ENCODE results near the gene NUTM1.

NUTM1 gene

GRCh38 chr15:34342737-34343575 lies at the start of gene NUTM1, which contains the start of gene NOP10:
TSS of gene NUTM1 (plus strand) at chr15:34343315. CDS start at chr15:34343697, 382 bp downstream.
TSS of gene NOP10 (minus strand) at chr15:34343136. CDS start at chr15:34343073, 63 bp downstream.
- DNase-seq (ENCODE audit: low read depth in 4 of 4, low spot score in 1 of 4) = peak; percentile 93 to 98 (median 96)

DNA sequence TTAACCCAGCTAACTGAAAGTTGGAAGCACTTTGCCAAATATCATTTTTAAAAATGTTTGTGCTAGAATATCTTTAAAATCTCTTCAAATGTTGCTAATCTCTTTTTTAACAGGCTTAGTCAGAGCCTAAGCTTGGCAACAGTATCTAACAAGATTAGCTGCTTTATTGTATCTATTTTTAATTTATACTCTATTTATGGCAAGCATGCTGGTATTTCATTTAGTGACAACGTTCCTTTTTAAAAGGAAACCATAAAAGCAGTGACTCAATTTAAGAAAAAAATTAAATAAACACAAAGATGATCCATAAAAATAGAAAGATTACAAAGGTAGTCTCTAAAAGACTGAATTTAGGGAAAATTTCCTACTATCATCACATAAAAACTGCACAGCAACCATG lies 46.1 kb upstream of the NUTM1 start:
- no peak for DNase-seq (ENCODE audit: low read depth in 4 of 4, low spot score in 1 of 4)

DNA sequence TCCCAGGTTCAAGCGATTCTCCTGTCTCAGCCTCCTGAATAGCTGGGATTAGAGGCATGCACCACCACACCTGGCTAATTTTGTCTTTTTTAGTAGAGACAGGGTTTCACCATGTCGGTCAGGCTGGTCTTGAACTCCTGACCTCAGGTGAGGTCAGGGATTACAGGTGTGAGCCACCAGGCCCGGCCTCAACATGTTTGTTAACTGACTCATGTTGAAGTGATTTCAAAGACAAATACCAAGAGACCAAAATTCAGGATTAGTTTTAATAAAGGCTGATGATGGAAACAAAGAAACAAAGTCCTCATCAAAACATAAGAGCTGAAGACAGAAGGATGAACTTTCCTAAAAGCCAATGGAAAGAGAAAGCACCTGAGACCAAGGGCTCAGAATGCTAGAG lies 42.1 kb upstream of the NUTM1 start:
- DNase-seq (ENCODE audit: low read depth in 4 of 4, low spot score in 1 of 4) = no peak

GRCh38 chr15:34304613-34305012 lies 38.5 kb upstream of the NUTM1 start:
- DNase-seq (ENCODE audit: low read depth in 4 of 4, low spot score in 1 of 4) = no peak

DNA sequence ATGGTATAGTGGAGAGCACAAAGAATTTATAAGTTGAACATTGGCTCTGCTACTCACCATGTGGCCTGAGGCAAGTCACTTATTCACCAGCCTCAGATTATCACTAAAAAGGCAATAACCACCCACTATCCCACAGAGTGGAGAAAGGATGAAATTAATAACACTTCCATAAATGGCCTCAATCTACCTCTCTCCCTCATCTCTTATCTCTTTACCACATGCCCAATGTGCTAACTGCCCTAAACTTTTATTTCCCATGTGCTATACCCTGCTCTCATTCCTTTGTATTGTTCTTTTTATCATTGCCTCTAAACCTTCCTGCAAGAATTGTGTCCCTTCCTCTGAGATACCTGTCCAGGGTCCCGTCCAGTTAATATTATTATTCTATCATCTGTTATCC lies 31.6 kb upstream of the NUTM1 start:
- no peak for DNase-seq (ENCODE audit: low read depth in 4 of 4, low spot score in 1 of 4)

- no peak for DNase-seq (ENCODE audit: low read depth in 4 of 4, low spot score in 1 of 4)
Observed at GRCh38 chr15:34314491-34315490, 28.3 kb upstream of the NUTM1 start.

DNA sequence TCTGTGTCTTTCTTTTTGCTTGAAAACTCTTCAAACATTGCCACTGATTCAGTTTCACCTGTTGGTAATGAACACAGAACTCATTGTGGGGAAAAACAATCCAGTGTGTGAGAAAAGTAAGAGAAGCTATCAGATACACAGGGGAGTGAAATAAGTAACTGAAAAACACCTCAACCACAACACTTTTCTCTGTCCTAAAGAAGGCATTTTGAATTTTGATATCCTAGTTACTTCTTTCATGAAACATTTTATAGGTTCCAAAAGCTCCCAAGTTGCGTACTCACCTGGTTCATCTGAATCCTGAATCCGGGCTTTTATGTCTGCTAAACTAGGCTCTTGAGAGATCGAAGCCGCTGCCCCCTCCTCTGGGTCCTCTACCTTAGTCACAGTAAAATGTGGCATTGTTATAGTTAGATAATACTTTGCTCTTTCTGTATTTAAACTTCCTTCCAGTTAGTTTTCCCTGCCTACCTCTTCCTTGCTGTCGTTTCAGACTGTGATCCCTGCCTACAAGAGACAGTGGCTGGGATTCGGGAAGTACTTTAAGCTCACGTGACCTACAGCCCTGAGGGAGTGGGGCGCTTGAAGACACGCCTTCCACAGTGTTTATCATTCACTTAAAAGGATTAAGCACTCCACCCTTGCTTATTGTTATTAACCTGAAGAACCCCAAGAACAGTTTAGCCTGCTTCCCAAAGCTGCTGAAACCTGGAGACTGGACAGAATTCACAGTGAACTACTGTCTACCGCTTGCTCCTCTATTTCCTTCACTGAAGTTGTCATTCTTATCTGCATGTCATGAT lies 24.6 kb upstream of the NUTM1 start:
- DNase-seq (ENCODE audit: low read depth in 4 of 4, low spot score in 1 of 4) = no peak

- DNase-seq (ENCODE audit: low read depth in 4 of 4, low spot score in 1 of 4) = no peak
Observed at GRCh38 chr15:34323217-34323616, 19.9 kb upstream of the NUTM1 start.

GRCh38 chr15:34324933-34325332 lies 18.2 kb upstream of the NUTM1 start:
- DNase-seq (ENCODE audit: low read depth in 4 of 4, low spot score in 1 of 4) = no peak

DNA sequence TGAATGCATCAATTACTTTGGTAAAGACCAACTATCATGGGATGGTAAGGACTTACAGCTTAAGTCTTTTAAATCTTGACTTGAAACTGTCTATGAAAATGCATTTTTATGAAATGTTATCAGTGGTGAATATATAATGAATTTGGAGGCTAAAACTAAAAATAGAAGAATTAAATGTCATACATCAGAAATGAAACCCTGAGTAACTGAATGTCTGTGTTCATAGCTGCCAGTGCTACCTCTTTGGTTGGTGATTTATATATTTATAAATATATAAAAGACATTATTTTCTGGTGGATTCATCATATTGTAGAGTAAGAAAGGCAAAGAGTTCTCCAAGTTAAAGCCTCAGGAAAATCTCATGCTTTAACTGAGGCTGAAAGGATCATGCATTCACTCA lies 17.7 kb upstream of the NUTM1 start:
- DNase-seq (ENCODE audit: low read depth in 4 of 4, low spot score in 1 of 4) = no peak

GRCh38 chr15:34327906-34328305 lies 15.2 kb upstream of the NUTM1 start:
- DNase-seq (ENCODE audit: low read depth in 4 of 4, low spot score in 1 of 4) = no peak

DNA sequence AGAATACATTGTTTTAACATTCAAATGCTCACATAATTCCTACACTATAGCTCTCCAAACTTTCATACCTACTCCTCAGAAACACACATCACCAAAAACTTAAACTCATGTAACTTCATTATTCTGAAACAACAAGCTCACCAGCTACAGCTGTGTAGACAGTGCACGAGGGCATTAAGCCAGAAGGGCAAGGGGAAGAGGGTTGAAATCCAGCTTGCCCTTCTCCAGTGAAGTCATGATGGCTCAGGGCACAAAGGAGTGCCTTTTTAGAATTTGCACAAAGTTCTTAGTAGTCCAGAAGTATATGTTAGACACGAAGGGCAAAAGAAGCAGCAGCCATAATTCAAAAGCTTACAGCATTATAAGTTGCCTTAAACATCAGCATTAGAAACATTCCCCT lies 14.1 kb upstream of the NUTM1 start:
- DNase-seq (ENCODE audit: low read depth in 4 of 4, low spot score in 1 of 4) = no peak

- no peak for DNase-seq (ENCODE audit: low read depth in 4 of 4, low spot score in 1 of 4)
Observed at GRCh38 chr15:34330279-34330678, 12.8 kb upstream of the NUTM1 start.

DNA sequence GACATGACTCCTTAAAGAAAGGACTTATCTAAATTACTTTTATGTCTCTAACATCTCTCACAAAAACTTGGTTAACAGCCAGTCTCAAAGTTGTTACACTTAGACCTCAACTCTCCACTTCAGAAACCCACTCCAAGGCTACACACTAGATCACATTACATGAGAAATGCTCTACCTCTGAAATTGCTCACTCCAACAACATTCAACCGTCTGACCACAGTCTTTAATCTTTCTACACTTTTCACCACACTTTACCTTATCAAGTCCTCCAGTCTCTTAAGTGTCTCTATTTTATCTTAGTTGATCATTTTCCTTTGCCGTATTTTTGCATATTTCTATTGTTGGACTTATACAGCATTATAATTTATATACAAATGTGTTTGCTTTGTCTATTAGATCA lies 11.3 kb upstream of the NUTM1 start:
- DNase-seq (ENCODE audit: low read depth in 4 of 4, low spot score in 1 of 4) = no peak

DNA sequence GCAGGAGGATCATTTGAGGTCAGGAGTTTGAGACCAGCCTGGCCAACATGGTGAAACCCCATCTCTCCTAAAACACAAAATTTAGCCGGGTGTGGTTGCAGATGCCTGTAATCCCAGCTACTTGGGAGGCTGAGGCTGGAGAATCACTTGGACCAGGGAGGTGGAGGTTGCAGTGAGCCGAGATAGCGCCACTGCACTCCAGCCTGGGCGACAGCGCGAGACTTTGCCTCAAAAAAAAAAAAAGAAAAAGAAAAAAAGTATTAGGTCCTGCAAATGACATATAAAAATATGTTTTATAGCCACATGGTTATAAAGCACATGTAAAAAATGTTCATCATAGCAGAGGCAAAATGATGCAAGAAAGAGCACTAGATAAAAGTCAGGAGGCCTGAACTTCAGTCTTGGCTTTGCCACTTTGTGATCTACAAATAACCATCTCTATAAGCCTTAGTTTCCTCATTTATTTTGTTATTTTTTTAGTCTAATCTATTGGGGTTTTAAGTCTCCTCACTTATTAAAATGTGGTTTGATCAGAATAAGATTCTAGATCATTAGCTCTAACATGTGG lies 10.5 kb upstream of the NUTM1 start:
- DNase-seq (ENCODE audit: low read depth in 4 of 4, low spot score in 1 of 4) = no peak

DNA sequence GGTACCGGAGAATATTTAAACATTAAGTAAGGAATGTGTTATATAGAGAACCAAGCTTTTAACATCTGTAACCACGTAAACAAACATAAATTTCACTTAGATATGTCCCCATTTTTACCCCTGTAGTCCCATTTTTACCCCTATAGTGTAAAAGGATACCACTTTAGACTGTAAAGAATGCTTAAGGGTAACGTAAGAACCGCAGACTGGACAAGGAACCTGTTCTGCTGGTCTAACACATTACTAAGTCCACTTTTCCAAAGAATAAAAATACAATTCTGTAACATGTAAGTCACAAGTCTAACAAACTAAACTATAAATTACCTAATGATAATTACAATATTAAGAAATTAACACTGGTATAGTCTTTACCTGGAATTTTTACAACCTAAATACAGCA lies 8.4 kb upstream of the NUTM1 start:
- DNase-seq (ENCODE audit: low read depth in 4 of 4, low spot score in 1 of 4) = no peak

GRCh38 chr15:34335176-34336032 lies 7.7 kb upstream of the NUTM1 start:
- no peak for DNase-seq (ENCODE audit: low read depth in 4 of 4, low spot score in 1 of 4)

DNA sequence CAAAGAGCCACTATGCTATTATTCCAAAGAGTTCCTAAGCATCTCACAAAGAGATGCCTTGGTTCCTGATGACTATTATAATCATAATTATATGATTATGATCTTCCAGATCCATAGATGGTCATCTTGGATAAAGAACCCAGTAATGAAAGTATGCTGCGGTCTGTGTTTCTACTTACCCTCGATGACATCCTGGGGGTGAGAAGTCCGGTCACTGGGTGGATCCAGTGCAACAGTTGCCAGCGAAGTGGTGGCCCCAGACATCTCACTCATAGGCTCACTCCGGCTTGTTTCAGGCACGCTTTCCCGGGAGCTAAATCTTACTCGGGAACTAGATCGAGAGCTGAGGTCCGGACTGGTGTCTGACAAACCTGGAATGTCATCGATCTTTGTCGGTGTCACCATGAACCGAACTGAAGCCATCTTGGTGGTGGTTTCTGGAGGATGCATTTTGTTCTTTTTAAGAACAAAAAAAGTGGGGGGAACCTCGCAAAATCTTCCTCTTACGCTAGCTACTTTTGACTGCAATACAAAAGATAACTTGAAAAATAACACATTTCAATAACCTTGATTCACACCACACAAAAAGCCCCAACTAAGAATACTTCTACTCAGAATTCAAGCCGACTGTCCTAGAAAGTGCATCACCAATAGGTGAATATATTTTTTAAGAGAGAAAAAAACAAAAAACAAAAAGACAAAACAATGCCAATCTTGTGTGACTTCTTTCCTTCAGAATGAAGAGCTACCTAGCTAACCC lies 6.7 kb upstream of the NUTM1 start:
- DNase-seq (ENCODE audit: low read depth in 4 of 4, low spot score in 1 of 4) = no peak

DNA sequence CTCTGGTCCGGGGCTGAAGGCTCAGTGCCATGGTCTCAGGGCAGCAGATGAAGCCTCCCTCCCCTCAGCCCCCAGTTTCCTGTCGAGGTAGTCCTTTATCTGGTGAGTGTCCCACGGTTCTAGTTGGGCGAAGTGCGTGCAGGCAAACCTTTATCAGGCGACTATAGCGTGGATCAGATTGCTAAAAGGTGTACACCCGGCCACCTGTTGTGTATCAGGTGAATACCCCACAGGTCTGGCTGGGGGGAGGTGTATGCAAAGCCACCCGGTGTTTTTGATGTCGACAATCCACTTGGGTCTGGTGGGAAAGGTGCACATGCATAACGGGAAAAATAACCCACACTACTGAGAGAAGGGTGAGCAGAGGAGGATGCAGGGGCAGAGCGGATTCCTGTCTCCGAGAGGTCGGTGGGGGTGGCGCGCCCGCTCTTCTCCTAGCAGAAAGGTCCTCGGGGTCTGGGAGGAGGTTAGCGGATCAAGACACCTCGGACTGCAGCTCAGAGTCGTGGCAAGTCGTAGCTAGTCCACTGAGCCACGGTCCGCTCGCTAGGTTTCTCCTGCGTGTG lies 6.0 kb upstream of the NUTM1 start:
- DNase-seq (ENCODE audit: low read depth in 4 of 4, low spot score in 1 of 4) = no peak
